ENCODE results near the gene TRPM6. TPM values are rescaled to one million over a fixed set of nuclear protein-coding genes. Genes with fewer than 3 reads are reported as not detected.

TRPM6 gene
- total and polyA plus RNA-seq, 2 experiments from 2014 or later = 0.23 to 0.87 TPM

GRCh38 chr9:74729136-74729695 lies 158.5 kb downstream of the TRPM6 start:
- no peaks in the 10 kb centered on the region for H3K9me3 Mint-ChIP-seq
- H3K27ac ChIP-seq (ENCODE audit: low read depth) = 0 out of 2 replicates have a peak overlapping the region, but pooled peaks have one; percentile 14
- H3K4me2 ChIP-seq = peak overlapping the region; percentile 4; the same call in 1 of the 2 replicates
- H3F3A ChIP-seq (replicated peaks; ENCODE audit: low read depth) = no peaks in the 10 kb centered on the region
- ATAC-seq = peak; percentile 48
- H3K79me2 ChIP-seq (replicated peaks; ENCODE audit: insufficient read depth) = no peaks in the 10 kb centered on the region
- DNase-seq (ENCODE audit: low spot score) = no peak
- 0 out of 2 replicates have a peak overlapping the region, but pooled peaks have one; percentile 23 for H2AFZ ChIP-seq
- H3K4me1 ChIP-seq (ENCODE audit: insufficient read depth) = peaks cover 30% of the 10 kb centered on the region
- H3K4me1 Mint-ChIP-seq = peaks cover 29% of the 10 kb centered on the region
- no peaks in the 10 kb centered on the region for H3K36me3 ChIP-seq (ENCODE audit: insufficient read depth)
- no peak overlapping the region for H3K4me3 ChIP-seq
- H3K36me3 Mint-ChIP-seq (ENCODE audit: low read depth) = no peaks in the 10 kb centered on the region
- TF ChIP-seq NANOG (IDR thresholded peaks at IDR 0.05; ENCODE audit: borderline replicate concordance) (no peak), ZNF462 (CRISPR knock-in tag; IDR thresholded peaks at IDR 0.05) (no peak), ZNF331 (CRISPR knock-in tag; IDR thresholded peaks at IDR 0.05; ENCODE audit: low read depth) (no peak), REST (IDR thresholded peaks at IDR 0.05; ENCODE audit: unreplicated experiment) (no peak), ZNF114 (CRISPR knock-in tag; IDR thresholded peaks at IDR 0.05) (no peak), EZH2phosphoT487 (IDR thresholded peaks at IDR 0.05; ENCODE audit: unreplicated experiment) (no peak), CTCF (conservative IDR thresholded peaks at IDR 0.05; ENCODE audit: low read depth in 2 of 2) (no peak), ETS1 (IDR thresholded peaks at IDR 0.05) (no peak), JUNB (IDR thresholded peaks at IDR 0.05; ENCODE audit: unreplicated experiment) (no peak), STAT1 (IDR thresholded peaks at IDR 0.05; ENCODE audit: unreplicated experiment) (no peak), EZH2 (IDR thresholded peaks at IDR 0.05; ENCODE audit: low read depth, unreplicated experiment) (no peak), CREB1 (CRISPR knock-in tag; IDR thresholded peaks at IDR 0.05; ENCODE audit: low read depth) (no peak), POLR2AphosphoS5 (IDR thresholded peaks at IDR 0.05; ENCODE audit: low read depth) (no peak)
- H3K9me2 ChIP-seq (ENCODE audit: insufficient read depth) = peaks cover 3% of the 10 kb centered on the region; the same call in 1 of the 2 replicates
- H3K27me3 ChIP-seq (ENCODE audit: insufficient read depth) = no peaks in the 10 kb centered on the region
- H3K27me3 Mint-ChIP-seq (ENCODE audit: insufficient read depth, low read depth, poor library complexity) = no peaks in the 10 kb centered on the region
- no peaks in the 10 kb centered on the region for H4K20me1 ChIP-seq (replicated peaks; ENCODE audit: insufficient read depth)
- peak overlapping the region; percentile 22; the same call in 1 of the 2 replicates for H3K27ac Mint-ChIP-seq
- no peak overlapping the region for H3K4me3 Mint-ChIP-seq
